Stimulated activated CD8-positive, alpha-beta memory T cell treated with anti-CD3 and anti-CD28 coated beads, Interleukin-12 subunit alpha, Interleukin-12 subunit beta, amount 100 ng/mL, for 24 hours (primary cell): ENCODE results near the gene OSBPL1A.
A peak's percentile ranks its signal among the peaks of the same experiment; 100 is the strongest.
"Not testable (repeated sequence)": the region's sequence is repeated elsewhere in the genome, so short reads cannot be mapped to it uniquely, and the experiment has no call there.

Source experiments
- DNase-seq: peaks from one replicate; pipeline ENCODE4 v3.0.0-alpha.2; 2020; ENCODE audit errors: extremely low read depth

OSBPL1A gene

GRCh38 chr18:24397131-24397693, 412 bp downstream of the OSBPL1A start:
- no peak for DNase-seq

- no peak for DNase-seq
Observed at GRCh38 chr18:24396082-24396633, 1.5 kb downstream of the OSBPL1A start.

GRCh38 chr18:24395049-24395795, 2.4 kb downstream of the OSBPL1A start:
- DNase-seq = no peak

GRCh38 chr18:24388957-24389356, 8.7 kb downstream of the OSBPL1A start:
- no peak for DNase-seq

GRCh38 chr18:24386681-24387080, 10.9 kb downstream of the OSBPL1A start:
- no peak for DNase-seq

- DNase-seq = no peak
Observed at GRCh38 chr18:24381126-24381525, 16.5 kb downstream of the OSBPL1A start.

- DNase-seq = no peak
Observed at GRCh38 chr18:24380163-24380747, 17.4 kb downstream of the OSBPL1A start.

GRCh38 chr18:24378598-24378997, 19.0 kb downstream of the OSBPL1A start:
- DNase-seq = no peak

- not testable (repeated sequence) for DNase-seq
Observed at GRCh38 chr18:24376531-24376930, 21.1 kb downstream of the OSBPL1A start.

- no peak for DNase-seq
Observed at GRCh38 chr18:24373328-24373727, 24.3 kb downstream of the OSBPL1A start.

- no peak for DNase-seq
Observed at GRCh38 chr18:24372279-24372872, 25.2 kb downstream of the OSBPL1A start.

- DNase-seq = no peak
Observed at GRCh38 chr18:24370120-24370519, 27.5 kb downstream of the OSBPL1A start.

GRCh38 chr18:24369426-24369825, 28.2 kb downstream of the OSBPL1A start:
- DNase-seq = no peak

GRCh38 chr18:24368749-24369148, 28.9 kb downstream of the OSBPL1A start:
- DNase-seq = peak; percentile 22

GRCh38 chr18:24366328-24366727, 31.3 kb downstream of the OSBPL1A start:
- no peak for DNase-seq

- DNase-seq = no peak
Observed at GRCh38 chr18:24364177-24364576, 33.4 kb downstream of the OSBPL1A start.

GRCh38 chr18:24362757-24363156, 34.9 kb downstream of the OSBPL1A start:
- DNase-seq = no peak

GRCh38 chr18:24359787-24360530, 37.7 kb downstream of the OSBPL1A start:
- DNase-seq = not testable (repeated sequence)

- no peak for DNase-seq
Observed at GRCh38 chr18:24354278-24354677, 43.3 kb downstream of the OSBPL1A start.

GRCh38 chr18:24346254-24346653, 51.4 kb downstream of the OSBPL1A start:
- no peak for DNase-seq

GRCh38 chr18:24344509-24344908, 53.1 kb downstream of the OSBPL1A start:
- no peak for DNase-seq

GRCh38 chr18:24342347-24342746, 55.3 kb downstream of the OSBPL1A start:
- no peak for DNase-seq
